OCI-LY7 (cell line): Measurements from ENCODE around the gene SFXN5. TPM values are rescaled to one million over a fixed set of nuclear protein-coding genes. Genes with fewer than 3 reads are reported as not detected.

Source experiments
- BruUV-seq: library from RNA; stranded (reverse); fragments of 400-500 nt; replicated peaks from 2 replicates; lab custom pipeline; 2021; lab: Mats Ljungman, UMichigan
- CTCF ChIA-PET: fragments of 300-600 bp; sonication (Branson Sonifier 250); formaldehyde crosslinking; loops from one replicate; lab custom pipeline; 2022; ENCODE audit warnings: antibody characterized with exemption; ENCODE audit not compliant: unreplicated experiment; lab: Charles Lee
- POLR2A ChIA-PET: fragments of 300-600 bp; sonication (Branson Sonifier 250); formaldehyde crosslinking; loops from one replicate; lab custom pipeline; 2022; ENCODE audit warnings: antibody characterized with exemption; lab: Charles Lee
- DNase-seq: peaks from one replicate; pipeline ENCODE4 v3.0.0-alpha.2; 2015; ENCODE audit warnings: low spot score
- H2AFZ ChIP-seq: fragments of 200-600 bp; sonication (generic), shearing (Covaris generic); 2 replicates; pipeline ENCODE4 v1.6.1; 2014; ENCODE audit warnings: mild to moderate bottlenecking, antibody characterized with exemption, low read length, moderate library complexity
- H3K27ac ChIP-seq: fragments of 200-600 bp; sonication (generic); 2 replicates; pipeline ENCODE4 v1.5.1; 2014; ENCODE audit warnings: mixed run types, low read depth, mild to moderate bottlenecking, moderate library complexity, low read length, inconsistent platforms; ENCODE audit not compliant: poor library complexity, severe bottlenecking
- H3K36me3 ChIP-seq: fragments of 200-600 bp; sonication (generic); 2 replicates; pipeline ENCODE4 v1.6.1; 2014; ENCODE audit warnings: mild to moderate bottlenecking, antibody characterized with exemption, low read length, moderate library complexity, mixed read lengths; ENCODE audit not compliant: insufficient read depth
- H3K4me1 ChIP-seq: fragments of 200-600 bp; sonication (generic); 2 replicates; pipeline ENCODE4 v1.5.1; 2014; ENCODE audit warnings: mild to moderate bottlenecking, low read length; ENCODE audit not compliant: insufficient read depth, poor library complexity, severe bottlenecking
- H3K4me2 ChIP-seq: fragments of 200-600 bp; sonication (generic); 2 replicates; pipeline ENCODE4 v1.6.1; 2014; ENCODE audit warnings: mild to moderate bottlenecking, low read length
- H3K4me3 ChIP-seq: fragments of 200-600 bp; sonication (generic); 2 replicates; pipeline ENCODE4 v1.5.1; 2014; ENCODE audit warnings: mild to moderate bottlenecking, low read depth, low read length; ENCODE audit not compliant: poor library complexity, severe bottlenecking
- H3K79me2 ChIP-seq: fragments of 200-600 bp; sonication (generic); 2 replicates; pipeline ENCODE4 v1.6.1; 2016; ENCODE audit warnings: low read depth, mild to moderate bottlenecking, low read length, moderate library complexity, mixed read lengths; ENCODE audit not compliant: insufficient read depth
- H3K9me2 ChIP-seq: fragments of 200-600 bp; sonication (generic); 2 replicates; pipeline ENCODE4 v1.6.1; 2016; ENCODE audit warnings: mild to moderate bottlenecking, low read length, mixed read lengths; ENCODE audit not compliant: insufficient read depth
- H3K9me3 ChIP-seq: fragments of 200-600 bp; sonication (generic); 2 replicates; pipeline ENCODE4 v1.6.1; 2014; ENCODE audit warnings: mild to moderate bottlenecking, mixed run types, low read length, mixed read lengths
- H4K20me1 ChIP-seq: fragments of 200-600 bp; sonication (generic); 2 replicates; pipeline ENCODE4 v1.6.1; 2014; ENCODE audit warnings: mild to moderate bottlenecking, antibody characterized with exemption, low read length, moderate library complexity, mixed read lengths; ENCODE audit not compliant: insufficient read depth
- EZH2phosphoT487 ChIP-seq: fragments of 200-600 bp; sonication (generic); IDR thresholded peaks from 2 replicates; pipeline ENCODE4 v1.6.1; 2018; ENCODE audit warnings: low read depth, borderline replicate concordance, mild to moderate bottlenecking, mixed run types, antibody characterized with exemption, low read length, moderate library complexity, mixed read lengths
- intact Hi-C: fragments of 100-400 bp; cut with micrococcal nuclease; formaldehyde crosslinking; loops from one replicate; pipeline ENCODE4 v1.10.0; 2022; ENCODE audit not compliant: unreplicated experiment
- total RNA-seq, 2 experiments: library from RNA; depleted of rRNA in 1 of 2; stranded (reverse); fragments of >200 nt in 1 of 2; shearing (Covaris generic) in 1 of 2; gene quantifications; 2 replicates each; pipeline ENCODE4 v1.2.3, GENCODE V29; 2014 to 2022
- TF ChIP-seq, protein P1 (sequence below): fragments of 200-600 bp; sonication (generic); conservative IDR thresholded peaks from 2 replicates; pipeline ENCODE4 v1.5.1; 2014; ENCODE audit warnings: mild to moderate bottlenecking, antibody characterized with exemption, low read length, moderate library complexity, mixed read lengths

The SFXN5 gene
- total RNA-seq, 2 experiments from 2014 or later = 4.5 to 10.5 TPM

DNA sequence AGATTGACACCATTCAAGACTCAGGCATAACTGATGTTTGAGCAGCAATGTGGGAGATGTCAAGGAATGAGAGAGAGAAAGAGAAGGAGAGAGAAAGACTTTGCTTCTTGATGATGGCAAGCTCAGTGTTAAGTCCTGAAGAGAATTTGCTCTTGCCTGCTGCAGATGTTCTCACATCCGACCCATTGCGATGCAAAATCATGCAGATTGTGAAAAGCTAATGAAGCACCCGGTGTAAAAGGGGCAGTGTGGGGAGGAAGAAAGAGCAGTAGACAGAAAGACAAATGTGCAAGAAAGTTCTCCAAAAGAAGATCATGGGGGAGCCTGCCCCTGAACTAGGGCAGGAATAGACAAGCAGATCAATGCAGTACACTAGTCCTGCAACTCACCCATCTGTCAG lies 96.5 kb downstream of the SFXN5 start:
- H4K20me1 ChIP-seq = no peaks in the 10 kb centered on the region
- no peaks in the 10 kb centered on the region for H3K9me2 ChIP-seq
- H3K27ac ChIP-seq = no peak overlapping the region
- H3K4me3 ChIP-seq = no peak overlapping the region
- H3K9me3 ChIP-seq = no peaks in the 10 kb centered on the region
- no peak for DNase-seq
- intact Hi-C loops = no loop called here
- H2AFZ ChIP-seq = no peak overlapping the region
- no peaks in the 10 kb centered on the region for H3K79me2 ChIP-seq
- H3K4me2 ChIP-seq = no peak overlapping the region
- TF ChIP-seq, protein P1, sequence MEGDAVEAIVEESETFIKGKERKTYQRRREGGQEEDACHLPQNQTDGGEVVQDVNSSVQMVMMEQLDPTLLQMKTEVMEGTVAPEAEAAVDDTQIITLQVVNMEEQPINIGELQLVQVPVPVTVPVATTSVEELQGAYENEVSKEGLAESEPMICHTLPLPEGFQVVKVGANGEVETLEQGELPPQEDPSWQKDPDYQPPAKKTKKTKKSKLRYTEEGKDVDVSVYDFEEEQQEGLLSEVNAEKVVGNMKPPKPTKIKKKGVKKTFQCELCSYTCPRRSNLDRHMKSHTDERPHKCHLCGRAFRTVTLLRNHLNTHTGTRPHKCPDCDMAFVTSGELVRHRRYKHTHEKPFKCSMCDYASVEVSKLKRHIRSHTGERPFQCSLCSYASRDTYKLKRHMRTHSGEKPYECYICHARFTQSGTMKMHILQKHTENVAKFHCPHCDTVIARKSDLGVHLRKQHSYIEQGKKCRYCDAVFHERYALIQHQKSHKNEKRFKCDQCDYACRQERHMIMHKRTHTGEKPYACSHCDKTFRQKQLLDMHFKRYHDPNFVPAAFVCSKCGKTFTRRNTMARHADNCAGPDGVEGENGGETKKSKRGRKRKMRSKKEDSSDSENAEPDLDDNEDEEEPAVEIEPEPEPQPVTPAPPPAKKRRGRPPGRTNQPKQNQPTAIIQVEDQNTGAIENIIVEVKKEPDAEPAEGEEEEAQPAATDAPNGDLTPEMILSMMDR = no peak
- TF ChIP-seq EZH2phosphoT487 = no peak
- ChIA-PET POLR2A (no interaction called here), CTCF (interaction anchor here (0.6 kb wide), 1 partner anchor 202 kb away, joined by 3 read pairs; no protein-coding TSS in a partner anchor)
- no TSS peak for BruUV-seq
- no peaks in the 10 kb centered on the region for H3K4me1 ChIP-seq
- no peaks in the 10 kb centered on the region for H3K36me3 ChIP-seq

DNA sequence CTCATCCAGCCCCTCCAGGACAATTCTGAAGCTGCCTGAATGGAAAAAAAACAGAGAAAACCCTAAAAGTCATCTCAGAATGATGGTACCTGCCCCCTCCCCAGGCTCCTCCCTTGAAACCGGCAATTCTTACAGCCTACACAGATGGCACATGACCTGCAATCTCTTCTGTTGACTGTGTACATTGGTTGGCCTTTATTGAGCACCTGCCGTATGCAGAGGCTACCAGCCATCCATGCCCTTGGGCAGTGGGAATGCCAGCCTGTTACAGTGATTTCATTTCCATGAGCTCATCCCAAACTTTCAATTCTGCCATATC lies 97.1 kb downstream of the SFXN5 start:
- no peaks in the 10 kb centered on the region for H4K20me1 ChIP-seq
- POLR2A ChIA-PET = interaction anchor here (0.7 kb wide), 1 partner anchor 83 kb away, joined by 5 read pairs; no protein-coding TSS in a partner anchor

More for the DNA sequence above, 97.1 kb downstream of the SFXN5 start:
- intact Hi-C loops = no loop called here
- no peak for DNase-seq
- Histone ChIP-seq H2AFZ (no peak overlapping the region), H3K9me2 (no peaks in the 10 kb centered on the region), H3K79me2 (no peaks in the 10 kb centered on the region), H3K27ac (no peak overlapping the region), H3K4me3 (no peak overlapping the region), H3K4me2 (no peak overlapping the region), H3K36me3 (no peaks in the 10 kb centered on the region), H3K4me1 (no peaks in the 10 kb centered on the region), H3K9me3 (no peaks in the 10 kb centered on the region)
- TF ChIP-seq, protein P1 = no peak
- no peak for TF ChIP-seq EZH2phosphoT487
- CTCF ChIA-PET = interaction anchor here (0.5 to 0.8 kb wide), 2 partner anchors 13 to 42 kb away, joined by 3 read pairs; no protein-coding TSS in a partner anchor
- BruUV-seq = no TSS peak
